ENCODE results near the gene TSPAN2. TPM values are rescaled to one million over a fixed set of nuclear protein-coding genes. Genes with fewer than 3 reads are reported as not detected.

The TSPAN2 gene
- total RNA-seq, 4 donors from 2014 or later = 53.7 to 85.1 (median 63.8) TPM

DNA sequence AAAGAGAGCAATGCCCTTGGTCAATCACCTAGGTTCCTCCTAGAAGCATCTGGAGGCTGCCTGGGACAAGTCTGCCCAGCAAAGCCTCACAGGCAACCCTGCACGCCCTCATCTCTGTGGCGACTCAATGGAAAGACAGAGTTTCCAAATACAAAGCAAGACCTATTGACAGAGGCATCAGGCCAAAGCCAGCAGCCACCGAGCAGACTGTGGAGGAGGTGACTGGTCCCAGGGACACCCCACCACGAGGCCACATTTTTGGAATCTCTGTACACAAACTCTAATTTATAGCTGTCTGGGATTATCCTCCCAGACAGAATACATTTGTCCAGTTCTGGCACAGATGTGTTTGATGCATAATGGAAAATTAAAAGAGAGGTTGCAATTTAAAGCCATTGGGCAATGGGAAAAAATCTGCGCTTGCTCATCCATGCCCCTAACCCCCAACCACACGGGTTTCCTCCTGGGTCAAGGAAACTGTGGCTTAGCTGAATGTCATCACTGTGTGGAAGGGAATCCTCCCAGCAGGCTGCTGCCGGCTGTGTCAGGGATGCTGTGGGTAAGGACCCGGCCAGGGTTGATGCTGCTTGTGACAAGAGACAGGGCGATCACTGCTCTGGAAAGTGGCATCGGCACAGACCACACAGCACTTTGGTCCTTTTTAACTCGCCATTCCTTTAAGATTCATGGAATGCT is 14.3 kb downstream of the TSPAN2 start:
- TF ChIP-seq EP300 (IDR thresholded peaks at IDR 0.05) = no peak
- no peak for TF ChIP-seq POLR2A (IDR thresholded peaks at IDR 0.05)
- TF ChIP-seq, protein P1, sequence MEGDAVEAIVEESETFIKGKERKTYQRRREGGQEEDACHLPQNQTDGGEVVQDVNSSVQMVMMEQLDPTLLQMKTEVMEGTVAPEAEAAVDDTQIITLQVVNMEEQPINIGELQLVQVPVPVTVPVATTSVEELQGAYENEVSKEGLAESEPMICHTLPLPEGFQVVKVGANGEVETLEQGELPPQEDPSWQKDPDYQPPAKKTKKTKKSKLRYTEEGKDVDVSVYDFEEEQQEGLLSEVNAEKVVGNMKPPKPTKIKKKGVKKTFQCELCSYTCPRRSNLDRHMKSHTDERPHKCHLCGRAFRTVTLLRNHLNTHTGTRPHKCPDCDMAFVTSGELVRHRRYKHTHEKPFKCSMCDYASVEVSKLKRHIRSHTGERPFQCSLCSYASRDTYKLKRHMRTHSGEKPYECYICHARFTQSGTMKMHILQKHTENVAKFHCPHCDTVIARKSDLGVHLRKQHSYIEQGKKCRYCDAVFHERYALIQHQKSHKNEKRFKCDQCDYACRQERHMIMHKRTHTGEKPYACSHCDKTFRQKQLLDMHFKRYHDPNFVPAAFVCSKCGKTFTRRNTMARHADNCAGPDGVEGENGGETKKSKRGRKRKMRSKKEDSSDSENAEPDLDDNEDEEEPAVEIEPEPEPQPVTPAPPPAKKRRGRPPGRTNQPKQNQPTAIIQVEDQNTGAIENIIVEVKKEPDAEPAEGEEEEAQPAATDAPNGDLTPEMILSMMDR (IDR thresholded peaks at IDR 0.05) = no peak
- no peak for TF ChIP-seq POLR2AphosphoS5 (IDR thresholded peaks at IDR 0.05)
- 58% methylated on average over 5 of the region's 11 CpGs; no CpG with 5 or more reads in 1 of the 2 donors for WGBS, 2 donors (ENCODE audit: low coverage in 1 of 2)
- H3K4me3 ChIP-seq = no peak overlapping the region
- no peaks in the 10 kb centered on the region for H3K27me3 ChIP-seq
- no peaks in the 10 kb centered on the region for H3K9me3 ChIP-seq
- no peak for ATAC-seq
- peak overlapping the region in 3 of 4 donors; percentile 34 to 86 (median 80) for H3K27ac ChIP-seq
- peaks cover 11 to 82% (median 20%) of the 10 kb centered on the region in 3 donors for H3K4me1 ChIP-seq
- no peaks in the 10 kb centered on the region for H3K36me3 ChIP-seq

DNA sequence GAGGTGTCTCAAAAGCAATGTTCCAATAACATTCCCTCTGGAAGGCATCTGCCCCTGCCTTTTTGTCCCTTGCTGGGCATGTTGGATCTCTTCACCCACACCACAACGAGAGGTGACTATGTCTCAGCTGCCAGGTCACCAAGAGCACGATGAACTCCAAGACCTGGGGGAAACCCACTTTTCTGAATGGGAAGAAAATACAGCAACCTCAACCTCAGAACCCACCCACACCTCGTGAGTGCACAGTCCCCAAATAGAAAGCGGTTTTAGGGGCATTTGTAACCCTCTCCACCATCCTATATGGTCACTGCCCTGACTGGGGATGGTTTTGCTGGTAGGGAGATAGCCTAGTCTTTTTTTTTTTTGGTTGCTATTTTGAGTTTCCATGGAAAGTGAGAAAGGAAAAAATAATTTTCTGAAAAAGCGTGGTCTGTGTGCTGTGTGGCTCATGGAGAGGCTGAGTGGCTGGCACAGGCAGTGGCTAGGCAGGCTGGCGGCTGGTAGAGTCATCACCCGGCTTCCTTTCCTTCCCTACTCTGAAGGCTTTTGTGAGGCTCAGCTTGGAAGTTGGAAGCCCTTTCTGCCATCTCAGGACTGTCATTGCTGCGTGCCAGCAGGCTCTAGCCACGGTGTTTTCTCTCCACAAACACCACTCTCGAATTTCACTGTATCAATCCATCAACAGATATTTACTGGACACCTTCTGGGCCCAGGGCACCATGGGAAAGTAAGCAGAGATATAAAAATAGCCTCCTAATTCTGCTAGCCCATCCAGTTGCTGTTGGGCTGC is 15.8 kb downstream of the TSPAN2 start:
- peak overlapping the region; percentile 59 to 86 (median 80) for H3K27ac ChIP-seq
- no peak for ATAC-seq
- peaks cover 11 to 97% (median 29%) of the 10 kb centered on the region in 3 donors for H3K4me1 ChIP-seq
- TF ChIP-seq POLR2AphosphoS5 (IDR thresholded peaks at IDR 0.05) = peak; percentile 38
- TF ChIP-seq POLR2A (IDR thresholded peaks at IDR 0.05) = no peak
- WGBS, 2 donors (ENCODE audit: low coverage in 1 of 2) = 44 to 48% methylated on average over 6 to 8 of the region's 10 CpGs
- H3K36me3 ChIP-seq = no peaks in the 10 kb centered on the region
- no peaks in the 10 kb centered on the region for H3K27me3 ChIP-seq
- no peaks in the 10 kb centered on the region for H3K9me3 ChIP-seq
- peak overlapping the region in 1 of 2 donors; percentile 3 for H3K4me3 ChIP-seq

DNA sequence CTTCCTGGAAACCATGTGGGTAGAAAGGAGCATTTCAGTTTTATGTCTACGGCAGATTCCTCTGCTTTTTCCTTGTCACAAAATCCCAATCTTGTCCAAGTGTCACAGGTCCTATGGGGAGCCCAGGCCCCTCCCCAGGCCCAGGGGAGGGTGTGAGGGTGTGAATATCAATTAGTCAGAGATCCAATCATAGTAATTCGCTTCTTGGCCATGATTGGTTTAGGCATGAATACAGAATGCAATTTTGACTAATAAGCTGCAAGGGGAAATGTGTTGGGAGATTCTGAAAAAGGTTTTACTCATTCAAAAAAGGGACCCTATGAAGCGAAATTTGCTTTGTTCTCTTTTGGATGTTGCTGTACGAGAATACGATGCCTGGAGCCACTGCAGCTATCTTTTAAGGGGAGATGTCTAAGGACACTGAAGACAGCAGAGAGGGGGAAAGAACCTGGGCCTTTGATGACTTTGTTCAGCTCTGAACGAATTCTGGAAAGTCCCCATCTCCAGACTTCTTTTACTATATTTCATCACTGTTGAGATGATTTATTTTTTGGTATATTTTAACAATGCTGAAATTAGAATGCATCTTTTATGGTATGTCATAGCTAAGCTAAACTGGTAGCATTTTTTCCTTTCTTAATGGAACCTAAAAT is 18.2 kb downstream of the TSPAN2 start:
- no peaks in the 10 kb centered on the region for H3K9me3 ChIP-seq
- peak overlapping the region in 3 of 4 donors; percentile 62 to 86 (median 80) for H3K27ac ChIP-seq
- TF ChIP-seq, protein P1 (IDR thresholded peaks at IDR 0.05) = no peak
- TF ChIP-seq POLR2AphosphoS5 (IDR thresholded peaks at IDR 0.05) (no peak), POLR2A (IDR thresholded peaks at IDR 0.05) (no peak), EP300 (IDR thresholded peaks at IDR 0.05) (no peak)
- peaks cover 11 to 99% (median 24%) of the 10 kb centered on the region in 3 donors for H3K4me1 ChIP-seq
- no peak overlapping the region for H3K4me3 ChIP-seq
- WGBS, 2 donors (ENCODE audit: low coverage in 1 of 2) = 71 to 73% methylated on average over 4 to 6 of the region's 6 CpGs
- ATAC-seq = no peak
- H3K27me3 ChIP-seq = no peaks in the 10 kb centered on the region
- H3K36me3 ChIP-seq = no peaks in the 10 kb centered on the region

DNA sequence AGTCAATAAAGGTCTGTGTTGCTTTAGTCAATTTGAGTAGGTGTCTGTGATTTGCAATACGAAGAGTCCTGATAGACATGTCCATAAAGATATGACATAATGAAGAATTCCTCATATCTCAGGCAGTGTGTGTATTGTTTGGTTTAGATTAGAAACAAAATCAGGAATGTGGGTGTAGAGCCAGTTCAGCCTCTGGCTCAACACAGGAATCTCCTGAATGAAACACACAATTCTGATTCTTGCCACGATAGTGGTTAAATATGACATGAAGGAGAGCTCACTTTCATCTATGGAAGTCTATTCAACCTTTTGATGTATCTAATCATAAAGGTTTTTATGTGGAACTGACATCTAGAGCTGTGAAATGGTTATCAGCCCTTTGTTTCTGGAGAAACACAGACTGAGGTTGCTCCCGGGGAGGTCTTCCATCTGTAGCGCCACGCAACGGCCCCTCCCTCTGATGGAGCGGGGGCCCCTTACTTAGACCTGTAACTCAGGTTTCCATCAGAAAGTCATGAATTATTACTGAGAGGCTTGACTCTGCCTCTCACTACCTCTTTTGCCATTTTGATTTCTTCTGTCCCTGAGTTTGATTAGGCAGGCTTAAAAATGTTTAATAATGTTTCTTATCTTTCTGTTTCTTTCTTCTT is 19.5 kb downstream of the TSPAN2 start:
- Histone ChIP-seq H3K9me3 (no peaks in the 10 kb centered on the region), H3K36me3 (no peaks in the 10 kb centered on the region), H3K4me1 (peaks cover 8 to 92% (median 15%) of the 10 kb centered on the region in 3 donors), H3K27me3 (no peaks in the 10 kb centered on the region), H3K27ac (peak overlapping the region; percentile 45 to 86 (median 82)), H3K4me3 (no peak overlapping the region)
- WGBS, 2 donors (ENCODE audit: low coverage in 1 of 2) = 63 to 71% methylated on average over 4 to 7 of the region's 7 CpGs
- ATAC-seq = no peak
- no peak for TF ChIP-seq POLR2A (IDR thresholded peaks at IDR 0.05)
- TF ChIP-seq POLR2AphosphoS5 (IDR thresholded peaks at IDR 0.05) = no peak
- TF ChIP-seq, protein P1 (IDR thresholded peaks at IDR 0.05) = no peak
- no peak for TF ChIP-seq EP300 (IDR thresholded peaks at IDR 0.05)

Data from gastroesophageal sphincter (tissue), 4 donors.